WERI-Rb-1 (cell line): ENCODE data around the gene SMC5.
"Not testable (repeated sequence)": the region's sequence is repeated elsewhere in the genome, so short reads cannot be mapped to it uniquely, and the experiment has no call there.

Experiments
- DNase-seq: peaks from one replicate; pipeline ENCODE4 v3.0.0-alpha.2; 2020
- H3K27ac ChIP-seq: fragments of 250-450 bp; sonication (Bioruptor Pico); 2 replicates; pipeline ENCODE4 v1.5.1; 2020; ENCODE audit warnings: mild to moderate bottlenecking, moderate library complexity
- H3K27me3 ChIP-seq: fragments of 250-450 bp; sonication (Bioruptor Pico); 2 replicates; pipeline ENCODE4 v1.5.1; 2021; ENCODE audit warnings: mild to moderate bottlenecking, low read depth, moderate library complexity; ENCODE audit not compliant: insufficient read depth, severe bottlenecking
- H3K36me3 ChIP-seq: fragments of 250-450 bp; sonication (Bioruptor Pico); 2 replicates; pipeline ENCODE4 v1.5.1; 2020; ENCODE audit warnings: mild to moderate bottlenecking, moderate library complexity
- H3K4me3 ChIP-seq: 2 replicates; pipeline ENCODE4 v1.5.1; 2011; ENCODE audit warnings: low read depth, mild to moderate bottlenecking, control low read depth, low read length
- H3K9me3 ChIP-seq: fragments of 250-450 bp; sonication (Bioruptor Pico); 2 replicates; pipeline ENCODE4 v1.5.1; 2021; ENCODE audit warnings: mild to moderate bottlenecking, moderate library complexity; ENCODE audit not compliant: severe bottlenecking
- CTCF ChIP-seq: IDR thresholded peaks from 2 replicates; pipeline ENCODE4 v1.5.1; 2011; ENCODE audit warnings: low read depth, mild to moderate bottlenecking, control low read depth, inconsistent platforms, low read length

Gene SMC5

GRCh38 chr9:70228611-70229010 lies 30.2 kb upstream of the SMC5 start:
- no peaks in the 10 kb centered on the region for H3K9me3 ChIP-seq
- H3K27me3 ChIP-seq: no peaks in the 10 kb centered on the region
- no peak for DNase-seq
- no peak for TF ChIP-seq CTCF
- H3K27ac ChIP-seq: peak overlapping the region; percentile 35
- H3K36me3 ChIP-seq: no peaks in the 10 kb centered on the region
- H3K4me3 ChIP-seq: no peak overlapping the region

DNA sequence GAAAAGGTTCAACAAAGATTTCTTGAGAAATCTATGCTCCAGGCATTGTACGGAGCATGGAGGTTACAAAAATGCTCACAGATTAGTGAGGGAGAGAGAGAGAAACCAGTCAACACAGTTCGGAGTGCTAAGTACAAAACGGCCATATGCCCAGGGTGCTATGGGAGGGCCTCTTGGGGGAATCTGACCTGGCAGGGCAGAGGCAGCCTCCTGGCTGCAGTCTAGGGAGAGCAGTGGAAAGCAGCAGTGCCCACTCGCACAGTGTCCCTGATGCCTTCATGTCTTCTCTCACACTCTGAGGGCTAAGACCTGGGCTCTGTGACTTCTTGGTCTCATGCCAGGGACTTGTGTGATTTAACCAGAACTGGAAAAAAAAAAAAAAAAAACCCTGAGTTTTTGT lies 29.8 kb upstream of the SMC5 start:
- DNase-seq: peak; percentile 55
- Histone ChIP-seq H3K9me3 (no peaks in the 10 kb centered on the region), H3K27me3 (no peaks in the 10 kb centered on the region), H3K36me3 (no peaks in the 10 kb centered on the region), H3K27ac (peak overlapping the region; percentile 35), H3K4me3 (0 out of 2 replicates have a peak overlapping the region, but pooled peaks have one; percentile 3)
- TF ChIP-seq CTCF: peak; percentile 14; the same call in 1 of the 2 replicates

DNA sequence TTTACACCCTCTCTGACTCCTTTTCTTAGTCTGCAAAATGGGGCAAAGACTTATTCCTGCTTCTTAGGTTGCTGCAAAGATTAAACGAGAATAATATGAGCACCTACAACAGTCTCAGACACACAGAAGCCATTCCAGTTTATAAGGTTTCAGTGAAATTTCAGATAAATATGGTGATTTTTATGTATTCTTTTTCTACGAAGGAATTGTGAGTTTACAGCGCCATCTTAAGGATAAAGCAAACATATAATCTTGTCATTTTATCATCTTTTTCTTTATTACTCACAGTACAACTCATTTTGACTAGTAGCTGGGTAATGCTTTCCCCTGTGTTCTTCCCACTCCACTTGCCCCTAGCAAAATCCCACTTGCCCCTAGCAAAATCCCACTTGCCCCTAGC lies 29.2 kb upstream of the SMC5 start:
- no peak overlapping the region for H3K4me3 ChIP-seq
- peak overlapping the region; percentile 35; the same call in 1 of the 2 replicates for H3K27ac ChIP-seq
- 0 out of 2 replicates have a peak, but pooled peaks have one; percentile 13 for TF ChIP-seq CTCF
- H3K27me3 ChIP-seq: no peaks in the 10 kb centered on the region
- H3K36me3 ChIP-seq: no peaks in the 10 kb centered on the region
- no peaks in the 10 kb centered on the region for H3K9me3 ChIP-seq
- DNase-seq: no peak

DNA sequence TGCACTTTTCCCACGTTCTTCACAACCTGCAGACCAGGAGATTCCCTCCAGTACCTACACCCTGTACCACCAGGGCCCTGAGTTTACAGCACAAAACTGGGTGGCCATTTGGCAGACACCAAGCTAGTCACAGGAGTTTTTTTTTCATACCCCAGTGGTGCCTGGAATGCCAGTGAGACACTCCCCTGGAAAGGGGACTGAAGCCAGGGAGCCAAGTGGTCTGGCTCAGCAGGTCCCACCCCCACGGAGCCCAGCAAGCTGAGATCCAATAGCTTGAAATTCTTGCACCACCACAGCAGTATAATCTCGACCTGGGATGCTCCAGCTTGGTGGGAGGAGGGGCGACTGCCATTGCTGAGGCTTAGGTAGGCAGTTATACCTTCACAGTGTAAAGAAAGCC lies 26.3 kb upstream of the SMC5 start:
- Histone ChIP-seq H3K36me3 (no peaks in the 10 kb centered on the region), H3K4me3 (no peak overlapping the region), H3K27me3 (no peaks in the 10 kb centered on the region), H3K27ac (no peak overlapping the region), H3K9me3 (no peaks in the 10 kb centered on the region)
- peak; percentile 39 for DNase-seq
- no peak for TF ChIP-seq CTCF

- H3K27me3 ChIP-seq, H3K36me3 ChIP-seq, H3K27ac ChIP-seq, DNase-seq, H3K9me3 ChIP-seq, H3K4me3 ChIP-seq: not testable (repeated sequence)
Measured at GRCh38 chr9:70234208-70234607, 24.6 kb upstream of the SMC5 start.

DNA sequence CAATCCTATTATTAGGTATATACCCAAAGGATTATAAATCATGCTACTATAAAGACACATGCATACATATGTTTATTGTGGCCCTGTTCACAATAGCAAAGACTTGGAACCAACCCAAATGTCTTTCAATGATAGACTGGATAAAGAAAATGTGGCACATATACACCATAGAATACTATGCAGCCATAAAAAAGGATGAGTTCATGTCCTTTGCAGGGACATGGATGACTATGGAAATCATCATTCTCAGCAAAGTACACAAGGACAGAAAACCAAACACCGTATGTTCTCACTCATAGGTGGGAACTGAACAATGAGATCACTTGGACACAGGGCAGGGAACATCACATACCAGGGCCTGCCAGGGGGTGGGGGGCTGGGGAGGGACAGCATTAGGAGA lies 12.8 kb upstream of the SMC5 start:
- not testable (repeated sequence) for H3K9me3 ChIP-seq, DNase-seq, H3K27ac ChIP-seq, H3K4me3 ChIP-seq, H3K27me3 ChIP-seq, H3K36me3 ChIP-seq

DNA sequence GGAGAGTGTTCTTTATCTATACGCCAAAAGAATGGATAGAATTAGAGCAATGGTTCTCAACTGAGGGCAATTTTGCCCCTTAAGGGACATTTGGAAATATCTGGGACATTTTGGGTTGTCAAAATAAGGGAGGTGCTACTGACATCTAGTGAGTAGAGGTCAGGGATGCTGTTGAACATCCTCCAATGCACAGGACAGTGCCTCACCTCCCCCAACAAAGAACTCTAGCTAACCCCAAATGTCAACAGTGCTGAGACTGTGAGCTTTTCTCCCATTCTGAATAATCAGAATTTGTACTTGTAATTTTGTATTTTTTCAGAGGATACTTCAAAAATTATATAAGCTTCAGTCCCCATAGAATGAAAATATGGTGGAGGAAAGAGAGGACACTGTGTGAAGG lies 8.6 kb upstream of the SMC5 start:
- no peaks in the 10 kb centered on the region for H3K36me3 ChIP-seq
- H3K27ac ChIP-seq: no peak overlapping the region
- no peak overlapping the region for H3K4me3 ChIP-seq
- no peak for DNase-seq
- H3K27me3 ChIP-seq: no peaks in the 10 kb centered on the region
- no peak for TF ChIP-seq CTCF
- no peaks in the 10 kb centered on the region for H3K9me3 ChIP-seq
